Smooth muscle cell (in vitro differentiated cells): Measurements from ENCODE around the gene RYR3. TPM values are rescaled to one million over a fixed set of nuclear protein-coding genes. Genes with fewer than 3 reads are reported as not detected.

Experiments used
- DNase-seq: peaks from one replicate; lab custom pipeline; 2025; ENCODE audit not compliant: unreplicated experiment; lab: John Stamatoyannopoulos, UW
- H2AFZ ChIP-seq: fragments of 200-600 bp; sonication (generic); 2 replicates; pipeline ENCODE4 v1.6.0; 2016; ENCODE audit warnings: antibody characterized with exemption, low read depth, mild to moderate bottlenecking
- H3F3A ChIP-seq: fragments of 200-600 bp; sonication (generic); 2 replicates; pipeline ENCODE4 v1.6.0; 2017; ENCODE audit warnings: antibody characterized with exemption, low read depth
- H3K27ac ChIP-seq: fragments of 200-600 bp; sonication (generic); 2 replicates; pipeline ENCODE4 v1.5.1; 2016; ENCODE audit warnings: low read depth, mild to moderate bottlenecking
- H3K27me3 ChIP-seq: fragments of 200-600 bp; sonication (generic); 2 replicates; pipeline ENCODE4 v1.6.1; 2016; ENCODE audit warnings: low read depth, mild to moderate bottlenecking
- H3K36me3 ChIP-seq: fragments of 200-600 bp; sonication (generic); 2 replicates; pipeline ENCODE4 v1.5.1; 2016; ENCODE audit warnings: low read depth
- H3K4me1 ChIP-seq: fragments of 200-600 bp; sonication (generic); 2 replicates; pipeline ENCODE4 v1.5.1; 2016; ENCODE audit warnings: low read depth
- H3K4me2 ChIP-seq: fragments of 200-600 bp; sonication (generic); 2 replicates; pipeline ENCODE4 v1.6.0; 2016; ENCODE audit warnings: mild to moderate bottlenecking
- H3K4me3 ChIP-seq: fragments of 200-600 bp; sonication (generic); 2 replicates; pipeline ENCODE4 v1.5.1; 2016; ENCODE audit warnings: mild to moderate bottlenecking
- H3K79me2 ChIP-seq: fragments of 200-600 bp; sonication (generic); 2 replicates; pipeline ENCODE4 v1.6.0; 2016; ENCODE audit warnings: low read depth, mild to moderate bottlenecking
- H3K9ac ChIP-seq: fragments of 200-600 bp; sonication (generic); 2 replicates; pipeline ENCODE4 v1.6.0; 2016; ENCODE audit warnings: low read depth
- H3K9me3 ChIP-seq: fragments of 200-600 bp; sonication (generic); replicated peaks from 2 replicates; pipeline ENCODE4 v1.5.1; 2016; ENCODE audit warnings: low read depth
- H4K20me1 ChIP-seq: fragments of 200-600 bp; sonication (generic); 2 replicates; pipeline ENCODE4 v1.6.0; 2016; ENCODE audit warnings: low read depth
- WGBS: methylation state at CpG from one replicate; pipeline ENCODE4 v1.1.7; 2016; ENCODE audit warnings: low lambda C conversion rate; 5-methylcytosine and 5-hydroxymethylcytosine counted together
- polyA plus RNA-seq: library from polyadenylated mRNA; unstranded; fragments of >200 nt; fragmentation: Nextera tagmentation; extraction: Ambion mirVana; gene quantifications from 2 replicates; pipeline ENCODE4 v1.2.1, GENCODE V29; 2016
- total RNA-seq: library from RNA; depleted of rRNA; stranded (reverse); fragments of >200 nt; gene quantifications from 2 replicates; pipeline ENCODE4 v1.2.3, GENCODE V29; 2014
- TF ChIP-seq, protein P1 (sequence below): fragments of 200-600 bp; sonication (generic); IDR thresholded peaks from 2 replicates; pipeline ENCODE4 v1.5.1; 2017; ENCODE audit warnings: borderline replicate concordance, mild to moderate bottlenecking, antibody characterized with exemption; ENCODE audit not compliant: insufficient read depth, poor library complexity, severe bottlenecking

The RYR3 gene
- total and polyA plus RNA-seq, 2 experiments from 2014 or later, result 0.23 to 6.2 TPM

DNA sequence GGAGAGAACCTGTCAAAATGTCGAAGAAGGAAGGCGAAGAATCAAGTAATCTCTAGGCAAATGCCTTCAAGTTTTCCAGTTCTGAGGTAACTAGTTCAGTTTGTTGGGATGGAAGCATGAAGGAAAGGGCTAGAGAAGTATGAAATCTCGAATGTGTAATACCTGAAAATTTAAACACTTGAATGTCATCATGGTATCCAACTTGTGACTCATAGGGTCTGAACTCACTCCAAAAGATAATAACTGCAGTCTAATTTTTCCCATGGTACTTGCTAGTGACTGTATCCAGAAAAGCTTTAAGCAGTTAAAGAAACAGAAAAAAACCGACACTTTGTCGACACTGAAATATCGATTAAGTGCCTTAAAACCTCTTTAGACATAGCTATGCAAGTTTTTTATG is 554.6 kb downstream of the RYR3 start:
- H3K9ac ChIP-seq, result no peak overlapping the region
- peaks cover 10% of the 10 kb centered on the region for H3K4me1 ChIP-seq
- no peak overlapping the region for H3K4me3 ChIP-seq
- H3K9me3 ChIP-seq, result no peaks in the 10 kb centered on the region
- H3F3A ChIP-seq, result peaks cover 11% of the 10 kb centered on the region
- H3K27ac ChIP-seq, result no peak overlapping the region
- peak overlapping the region; percentile 33 for H3K4me2 ChIP-seq
- WGBS, result 74% methylated on average over 6 of the region's 6 CpGs
- TF ChIP-seq, protein P1, sequence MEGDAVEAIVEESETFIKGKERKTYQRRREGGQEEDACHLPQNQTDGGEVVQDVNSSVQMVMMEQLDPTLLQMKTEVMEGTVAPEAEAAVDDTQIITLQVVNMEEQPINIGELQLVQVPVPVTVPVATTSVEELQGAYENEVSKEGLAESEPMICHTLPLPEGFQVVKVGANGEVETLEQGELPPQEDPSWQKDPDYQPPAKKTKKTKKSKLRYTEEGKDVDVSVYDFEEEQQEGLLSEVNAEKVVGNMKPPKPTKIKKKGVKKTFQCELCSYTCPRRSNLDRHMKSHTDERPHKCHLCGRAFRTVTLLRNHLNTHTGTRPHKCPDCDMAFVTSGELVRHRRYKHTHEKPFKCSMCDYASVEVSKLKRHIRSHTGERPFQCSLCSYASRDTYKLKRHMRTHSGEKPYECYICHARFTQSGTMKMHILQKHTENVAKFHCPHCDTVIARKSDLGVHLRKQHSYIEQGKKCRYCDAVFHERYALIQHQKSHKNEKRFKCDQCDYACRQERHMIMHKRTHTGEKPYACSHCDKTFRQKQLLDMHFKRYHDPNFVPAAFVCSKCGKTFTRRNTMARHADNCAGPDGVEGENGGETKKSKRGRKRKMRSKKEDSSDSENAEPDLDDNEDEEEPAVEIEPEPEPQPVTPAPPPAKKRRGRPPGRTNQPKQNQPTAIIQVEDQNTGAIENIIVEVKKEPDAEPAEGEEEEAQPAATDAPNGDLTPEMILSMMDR, result no peak
- H4K20me1 ChIP-seq, result no peaks in the 10 kb centered on the region
- no peak overlapping the region for H2AFZ ChIP-seq
- no peaks in the 10 kb centered on the region for H3K79me2 ChIP-seq
- no peaks in the 10 kb centered on the region for H3K27me3 ChIP-seq
- no peaks in the 10 kb centered on the region for H3K36me3 ChIP-seq
- no peak for DNase-seq

DNA sequence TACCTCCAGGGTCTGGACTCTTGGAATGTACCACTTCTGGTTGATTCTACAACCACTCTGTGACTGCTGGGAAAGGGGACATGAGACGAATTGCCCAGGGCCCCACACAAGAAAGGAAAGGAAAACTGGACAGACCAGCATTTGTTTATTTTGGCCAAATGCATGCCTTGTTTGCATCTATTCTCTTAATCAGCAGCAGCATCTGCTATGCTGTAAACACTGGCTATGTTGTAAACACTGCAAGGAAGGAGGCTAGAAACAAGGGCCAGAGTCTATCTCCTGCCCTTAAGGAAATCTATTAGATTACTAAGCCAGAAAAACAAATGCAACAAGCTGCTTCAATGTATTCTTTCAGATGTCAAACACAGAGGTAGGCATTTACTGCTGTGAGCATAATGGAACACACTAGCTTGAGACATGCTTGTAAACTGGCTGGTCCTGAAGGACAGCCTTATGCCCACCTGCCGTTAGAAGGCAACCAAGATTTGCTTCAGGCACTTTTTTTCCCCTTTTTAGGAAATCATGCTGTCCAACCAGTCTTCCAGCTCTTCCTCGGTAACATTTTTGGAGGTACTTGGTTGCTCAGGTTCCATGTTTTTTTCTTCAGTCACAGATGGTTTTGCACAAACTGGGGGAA is 555.5 kb downstream of the RYR3 start:
- H3K4me1 ChIP-seq, result peaks cover 6% of the 10 kb centered on the region
- no peaks in the 10 kb centered on the region for H3K27me3 ChIP-seq
- no peaks in the 10 kb centered on the region for H3K36me3 ChIP-seq
- peak overlapping the region; percentile 33 for H3K4me2 ChIP-seq
- no peaks in the 10 kb centered on the region for H3K9me3 ChIP-seq
- H3K27ac ChIP-seq, result no peak overlapping the region
- DNase-seq, result no peak
- no peaks in the 10 kb centered on the region for H4K20me1 ChIP-seq
- no peaks in the 10 kb centered on the region for H3K79me2 ChIP-seq
- WGBS, result 44% methylated on average over 3 of the region's 3 CpGs
- TF ChIP-seq, protein P1, result no peak
- no peak overlapping the region for H2AFZ ChIP-seq
- H3F3A ChIP-seq, result peaks cover 8% of the 10 kb centered on the region
- no peak overlapping the region for H3K4me3 ChIP-seq
- no peak overlapping the region for H3K9ac ChIP-seq

DNA sequence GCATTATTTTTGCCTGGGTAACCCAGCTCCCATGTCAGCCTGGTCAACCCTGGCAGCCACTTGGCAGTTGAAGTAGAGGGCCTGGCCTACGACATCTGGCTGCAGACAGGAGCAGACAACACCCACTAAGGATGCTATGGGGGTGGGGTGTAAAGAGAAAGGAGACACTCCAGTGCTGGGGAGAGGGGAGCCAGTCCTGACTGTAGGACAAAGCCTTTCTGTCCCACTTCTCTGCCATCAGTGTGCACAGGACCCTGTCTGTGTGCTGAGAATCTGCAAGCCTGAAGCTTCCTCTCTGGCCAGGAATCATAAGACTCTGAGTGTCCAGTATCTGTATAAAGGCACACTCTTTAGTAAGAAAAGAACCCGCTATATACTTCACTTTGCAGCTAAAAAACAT is 561.2 kb downstream of the RYR3 start:
- Histone ChIP-seq H3F3A (no peaks in the 10 kb centered on the region), H3K27me3 (no peaks in the 10 kb centered on the region), H3K4me1 (no peaks in the 10 kb centered on the region), H3K4me3 (no peak overlapping the region), H3K4me2 (no peak overlapping the region), H2AFZ (no peak overlapping the region), H3K27ac (no peak overlapping the region), H3K9me3 (no peaks in the 10 kb centered on the region), H4K20me1 (no peaks in the 10 kb centered on the region), H3K36me3 (no peaks in the 10 kb centered on the region), H3K9ac (no peak overlapping the region), H3K79me2 (no peaks in the 10 kb centered on the region)
- DNase-seq, result no peak
- WGBS, result 86% methylated on average over 2 of the region's 2 CpGs
- TF ChIP-seq, protein P1, result no peak
